ENCODE results near the gene TMED1.
A peak's percentile ranks its signal among the peaks of the same experiment; 100 is the strongest.
"Not testable (repeated sequence)": the region's sequence is repeated elsewhere in the genome, so short reads cannot be mapped to it uniquely, and the experiment has no call there.

TMED1 gene

GRCh38 chr19:10835754-10836478 is at the start of gene TMED1:
TSS of gene TMED1 (minus strand) at chr19:10836212. CDS start at chr19:10836191, 21 bp downstream.
- DNase-seq = peak; percentile 100

- DNase-seq = peak; percentile 40
Observed at GRCh38 chr19:10885201-10886169, 49.5 kb upstream of the TMED1 start.

GRCh38 chr19:10884274-10884673 is 48.3 kb upstream of the TMED1 start:
- no peak for DNase-seq

- no peak for DNase-seq
Observed at GRCh38 chr19:10882108-10882457, 46.1 kb upstream of the TMED1 start.

GRCh38 chr19:10881403-10882107 is 45.5 kb upstream of the TMED1 start:
- peak; percentile 41 for DNase-seq

- DNase-seq = no peak
Observed at GRCh38 chr19:10878253-10878652, 42.2 kb upstream of the TMED1 start.

GRCh38 chr19:10877608-10878007 is 41.6 kb upstream of the TMED1 start:
- DNase-seq = not testable (repeated sequence)

GRCh38 chr19:10876459-10877240 is 40.6 kb upstream of the TMED1 start:
- no peak for DNase-seq

- no peak for DNase-seq
Observed at GRCh38 chr19:10874024-10874423, 38.0 kb upstream of the TMED1 start.

GRCh38 chr19:10872546-10873107 is 36.6 kb upstream of the TMED1 start:
- DNase-seq = no peak

- DNase-seq = peak; percentile 48
Observed at GRCh38 chr19:10871711-10872545, 35.9 kb upstream of the TMED1 start.

- peak; percentile 100 for DNase-seq
Observed at GRCh38 chr19:10870955-10871603, 35.1 kb upstream of the TMED1 start, which contains the start of gene CARM1. TSS of gene CARM1 (plus strand) at chr19:10871553. CDS start at chr19:10871703, 150 bp downstream.

- DNase-seq = peak; percentile 82
Observed at GRCh38 chr19:10870501-10870954, 34.5 kb upstream of the TMED1 start.

- not testable (repeated sequence) for DNase-seq
Observed at GRCh38 chr19:10869872-10870311, 33.9 kb upstream of the TMED1 start.

- no peak for DNase-seq
Observed at GRCh38 chr19:10868872-10869547, 33.0 kb upstream of the TMED1 start.

- DNase-seq = no peak
Observed at GRCh38 chr19:10866495-10866894, 30.5 kb upstream of the TMED1 start.

- peak; percentile 85 for DNase-seq
Observed at GRCh38 chr19:10864538-10864899, 28.5 kb upstream of the TMED1 start.

- DNase-seq = no peak
Observed at GRCh38 chr19:10863107-10863717, 27.2 kb upstream of the TMED1 start.

- no peak for DNase-seq
Observed at GRCh38 chr19:10862561-10863106, 26.6 kb upstream of the TMED1 start.
